PC-9 (cell line): ENCODE measurements around the gene NAA38. TPM values are rescaled to one million over a fixed set of nuclear protein-coding genes. Genes with fewer than 3 reads are reported as not detected.

ENCODE experiments used
- BruUV-seq: library from RNA; stranded (reverse); fragments of 400-500 nt; replicated peaks from 2 replicates; lab custom pipeline; 2021; lab: Mats Ljungman, UMichigan
- CTCF ChIA-PET: fragments of 300-600 bp; sonication (Branson Sonifier 250); formaldehyde crosslinking; loops from one replicate; lab custom pipeline; 2022; ENCODE audit warnings: antibody characterized with exemption; lab: Charles Lee
- POLR2A ChIA-PET: fragments of 300-600 bp; sonication (Branson Sonifier 250); formaldehyde crosslinking; loops from one replicate; lab custom pipeline; 2022; ENCODE audit warnings: antibody characterized with exemption; ENCODE audit not compliant: unreplicated experiment; lab: Charles Lee
- DNase-seq, 2 experiments: peaks; one replicate each; pipeline versions ENCODE4 v3.0.0 to v3.0.0-alpha.2; 2015 to 2022; ENCODE audit warnings: mixed read lengths in 1 of 2
- H2AFZ ChIP-seq: fragments of 200-600 bp; sonication (generic); 2 replicates; pipeline ENCODE4 v1.8.1; 2017; ENCODE audit warnings: antibody characterized with exemption
- H3F3A ChIP-seq: fragments of 200-600 bp; sonication (generic); 2 replicates; pipeline ENCODE4 v1.8.1; 2017; ENCODE audit warnings: antibody characterized with exemption, mild to moderate bottlenecking, low read depth; ENCODE audit not compliant: insufficient read depth
- H3K27ac ChIP-seq: fragments of 200-600 bp; sonication (generic); 2 replicates; pipeline ENCODE4 v1.6.1; 2016; ENCODE audit warnings: mixed run types
- H3K27me3 ChIP-seq: fragments of 200-600 bp; sonication (generic); 2 replicates; pipeline ENCODE4 v1.6.1; 2016; ENCODE audit warnings: low read depth, mixed run types; ENCODE audit not compliant: insufficient read depth
- H3K36me3 ChIP-seq: fragments of 200-600 bp; sonication (generic); 2 replicates; pipeline ENCODE4 v1.6.1; 2016; ENCODE audit warnings: low read depth, mixed run types
- H3K4me1 ChIP-seq: fragments of 200-600 bp; sonication (generic); replicated peaks from 2 replicates; pipeline ENCODE4 v1.6.1; 2016; ENCODE audit warnings: mixed run types; ENCODE audit not compliant: insufficient read depth
- H3K4me2 ChIP-seq: fragments of 200-600 bp; sonication (generic); 2 replicates; pipeline ENCODE4 v1.6.1; 2017; ENCODE audit warnings: mixed run types
- H3K4me3 ChIP-seq: fragments of 200-600 bp; sonication (generic); 2 replicates; pipeline ENCODE4 v1.6.1; 2016; ENCODE audit warnings: mixed run types
- H3K79me2 ChIP-seq: fragments of 200-600 bp; sonication (generic); 2 replicates; pipeline ENCODE4 v1.6.1; 2017; ENCODE audit warnings: low read depth, mixed run types
- H3K9me2 ChIP-seq: fragments of 200-600 bp; sonication (generic); 2 replicates; pipeline ENCODE4 v1.8.1; 2017; ENCODE audit warnings: mild to moderate bottlenecking; ENCODE audit not compliant: insufficient read depth
- H3K9me3 ChIP-seq: fragments of 200-600 bp; sonication (generic); 2 replicates; pipeline ENCODE4 v1.8.1; 2016; ENCODE audit warnings: low read depth; ENCODE audit not compliant: insufficient read depth
- H4K20me1 ChIP-seq: fragments of 200-600 bp; sonication (generic); 2 replicates; pipeline ENCODE4 v1.8.1; 2017; ENCODE audit not compliant: insufficient read depth
- CTCF ChIP-seq: fragments of 200-600 bp; sonication (generic); conservative IDR thresholded peaks from 2 replicates; pipeline ENCODE4 v1.6.1; 2017; ENCODE audit warnings: mixed run types, antibody characterized with exemption, mild to moderate bottlenecking, moderate library complexity
- EZH2 ChIP-seq: fragments of 200-600 bp; sonication (generic); IDR thresholded peaks from 2 replicates; pipeline ENCODE4 v1.8.0; 2017; ENCODE audit warnings: antibody characterized with exemption, low read depth
- intact Hi-C: fragments of 100-400 bp; cut with micrococcal nuclease; formaldehyde crosslinking; loops from one replicate; pipeline ENCODE4 v1.10.0; 2022; ENCODE audit not compliant: unreplicated experiment
- total RNA-seq: library from RNA; stranded (reverse); gene quantifications from 2 replicates; pipeline ENCODE4 v1.2.3, GENCODE V29; 2021

NAA38 gene
- total RNA-seq, 1 experiment from 2014 or later = 159 TPM

GRCh38 chr17:7854078-7854777, 3.1 kb downstream of the NAA38 start:
- no peaks in the 10 kb centered on the region for H3K9me2 ChIP-seq
- no peak overlapping the region for H2AFZ ChIP-seq
- peaks cover 11% of the 10 kb centered on the region for H3K79me2 ChIP-seq
- H3K9me3 ChIP-seq = no peaks in the 10 kb centered on the region
- no peak for DNase-seq
- peaks cover 12% of the 10 kb centered on the region for H3K4me1 ChIP-seq
- H3K36me3 ChIP-seq = no peaks in the 10 kb centered on the region
- H3K4me3 ChIP-seq = no peak overlapping the region
- ChIA-PET POLR2A (no interaction called here), CTCF (no interaction called here)
- H3K27me3 ChIP-seq = no peaks in the 10 kb centered on the region
- H3K27ac ChIP-seq = no peak overlapping the region
- H3F3A ChIP-seq = peaks cover 11% of the 10 kb centered on the region
- intact Hi-C loops = loop anchor here (10.0 kb wide), 1 partner anchor 269 kb away; the partner anchor contains the start of gene MPDU1
- TF ChIP-seq CTCF (no peak), EZH2 (no peak)
- BruUV-seq = no TSS peak
- no peak overlapping the region for H3K4me2 ChIP-seq
- H4K20me1 ChIP-seq = no peaks in the 10 kb centered on the region

- Histone ChIP-seq H3K36me3 (no peaks in the 10 kb centered on the region), H3F3A (peaks cover 11% of the 10 kb centered on the region), H3K4me3 (no peak overlapping the region), H3K9me2 (no peaks in the 10 kb centered on the region), H3K27me3 (no peaks in the 10 kb centered on the region), H3K79me2 (peaks cover 6% of the 10 kb centered on the region; the same call in 1 of the 2 replicates), H3K4me2 (no peak overlapping the region), H4K20me1 (no peaks in the 10 kb centered on the region), H3K4me1 (peaks cover 7% of the 10 kb centered on the region; the same call in 1 of the 2 replicates), H2AFZ (no peak overlapping the region), H3K9me3 (no peaks in the 10 kb centered on the region), H3K27ac (no peak overlapping the region)
- ChIA-PET POLR2A (no interaction called here), CTCF (interaction anchor here (0.7 kb wide), 1 partner anchor 60 kb away, joined by 10 read pairs; no protein-coding TSS in a partner anchor)
- no peak for DNase-seq
- TF ChIP-seq EZH2 (no peak), CTCF (no peak)
- intact Hi-C loops = loop anchor here (10.0 kb wide), 1 partner anchor 269 kb away; the partner anchor contains the start of gene MPDU1
- BruUV-seq = no TSS peak
Observed at GRCh38 chr17:7853691-7854038, 3.7 kb downstream of the NAA38 start.

- POLR2A ChIA-PET = no interaction called here
- Histone ChIP-seq H3K4me3 (no peak overlapping the region), H3K9me3 (no peaks in the 10 kb centered on the region), H3K36me3 (no peaks in the 10 kb centered on the region), H3K4me1 (peaks cover 6% of the 10 kb centered on the region; the same call in 1 of the 2 replicates), H3K27me3 (no peaks in the 10 kb centered on the region), H3K79me2 (0 out of 2 replicates have a peak, but pooled peaks cover under 1% of the 10 kb centered on the region), H3F3A (peaks cover 11% of the 10 kb centered on the region), H3K27ac (no peak overlapping the region), H4K20me1 (no peaks in the 10 kb centered on the region), H3K4me2 (no peak overlapping the region), H2AFZ (no peak overlapping the region), H3K9me2 (no peaks in the 10 kb centered on the region)
- intact Hi-C loops = loop anchor here (10.0 kb wide), 1 partner anchor 268 kb away; the partner anchor contains the start of gene MPDU1
- CTCF ChIA-PET = interaction anchor here (0.7 kb wide), 1 partner anchor 60 kb away, joined by 10 read pairs; no protein-coding TSS in a partner anchor
- no TSS peak for BruUV-seq
- DNase-seq = no peak
- TF ChIP-seq EZH2 = no peak
- no peak for TF ChIP-seq CTCF
Observed at GRCh38 chr17:7852919-7853690, 4.3 kb downstream of the NAA38 start.
